Cardiac septum (tissue), 1 donor: ENCODE results near the gene GRIA3. TPM values are rescaled to one million over a fixed set of nuclear protein-coding genes. Genes with fewer than 3 reads are reported as not detected.

Experiments
- DNase-seq: peaks from one replicate; pipeline ENCODE4 v3.0.0-alpha.2; 2020; ENCODE audit warnings: low spot score
- intact Hi-C: fragments of 100-400 bp; cut with DNase I; formaldehyde crosslinking; loops from one replicate; pipeline ENCODE4 v1.14.0; 2022
- long read RNA-seq: library from polyadenylated mRNA; unstranded; transcript quantifications from one replicate; pipeline ENCODE4 v2.0.0, GENCODE V29; 2021
- total RNA-seq: library from RNA; stranded (reverse); fragmentation: NEBNext Ultra II Directional; extraction: Animal tissue kit (Norgen Biotek cat#: 25700); gene quantifications from one replicate; pipeline ENCODE4 v1.2.1, GENCODE V29; 2021
- donor health status: DM: no; HTN: no; CAD: no.

GRIA3 gene
- total RNA-seq = 14.2 TPM
- long read RNA-seq, full-length matches to known transcripts = 3 of 11 reads
- long read RNA-seq, partial matches to known transcripts = 6 of 11 reads
- long read RNA-seq, other reads (novel, unspliced or antisense) = 2 of 11 reads

DNA sequence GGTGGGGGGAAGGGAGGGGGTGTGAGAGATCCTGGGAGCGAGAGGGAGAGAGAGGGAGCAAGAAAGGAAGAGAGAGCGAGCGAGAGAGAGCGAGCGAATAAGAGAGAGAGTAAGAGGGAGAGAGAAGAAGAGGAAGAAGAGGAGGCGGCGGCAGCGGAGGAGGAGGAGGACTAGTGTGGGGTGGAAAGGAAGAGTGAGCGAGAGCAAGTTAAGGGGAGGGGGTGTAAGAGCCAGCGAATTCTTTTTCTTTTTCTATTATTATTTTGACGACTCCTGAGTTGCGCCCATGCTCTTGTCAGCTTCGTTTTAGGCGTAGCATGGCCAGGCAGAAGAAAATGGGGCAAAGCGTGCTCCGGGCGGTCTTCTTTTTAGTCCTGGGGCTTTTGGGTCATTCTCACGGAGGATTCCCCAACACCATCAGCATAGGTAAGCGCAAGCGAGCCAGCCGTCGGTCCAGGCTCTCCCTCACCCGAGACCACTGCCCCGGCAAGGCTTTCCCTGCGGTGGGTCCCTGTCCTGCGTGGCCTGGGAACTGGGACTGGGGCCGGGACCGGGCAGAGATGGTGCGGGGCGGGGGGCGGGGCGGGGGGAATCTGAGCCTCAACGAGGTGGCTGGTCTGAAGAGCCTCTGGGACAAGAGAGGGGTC lies at the start of gene GRIA3:
Gene GRIA3, plus strand, starts transcription at position 60 of the 647 bp plus-strand sequence. Its CDS starts 258 bp downstream, at position 318.
- intact Hi-C loops = loop anchor here (10.0 kb wide), 1 partner anchor 240 kb away; no protein-coding TSS in a partner anchor
- DNase-seq = no peak

DNA sequence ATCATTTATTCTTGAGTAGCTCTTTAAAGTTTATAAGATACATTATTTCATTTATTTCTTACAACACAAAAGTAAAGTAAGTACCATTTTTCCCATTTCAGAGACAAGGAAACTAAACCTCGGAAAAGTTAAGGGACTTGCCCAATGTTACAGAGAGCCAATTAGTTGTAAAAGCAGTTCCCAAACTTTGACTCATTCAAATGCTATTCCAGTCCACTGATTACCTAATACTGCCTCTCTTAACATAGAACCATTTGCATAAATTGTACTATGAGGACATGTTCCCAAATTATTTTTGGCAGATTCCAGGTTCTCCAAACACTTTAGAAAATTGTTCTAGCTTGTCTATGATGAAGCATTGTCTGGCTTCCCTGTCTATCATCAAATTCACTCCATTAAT lies 45.6 kb upstream of the GRIA3 start:
- intact Hi-C loops = no loop called here
- no peak for DNase-seq

DNA sequence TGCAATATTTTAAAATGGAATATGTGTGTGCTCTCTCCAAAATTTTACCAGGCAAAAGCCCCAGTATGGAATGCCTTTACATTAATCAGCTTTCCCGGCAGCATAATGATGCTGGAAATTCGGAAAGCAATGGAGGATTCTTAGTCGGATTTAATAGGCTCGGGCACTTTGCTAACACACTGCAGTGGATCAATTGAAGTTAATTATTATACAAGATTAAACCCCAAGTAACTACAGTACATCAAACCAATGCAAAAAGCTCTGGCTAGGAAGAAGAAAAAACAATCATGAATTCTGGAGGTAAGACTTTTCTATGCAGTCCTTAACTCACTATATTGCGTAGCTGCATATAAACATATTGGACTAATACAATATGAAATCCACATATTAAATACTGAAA lies 43.6 kb upstream of the GRIA3 start:
- intact Hi-C loops = no loop called here
- no peak for DNase-seq

DNA sequence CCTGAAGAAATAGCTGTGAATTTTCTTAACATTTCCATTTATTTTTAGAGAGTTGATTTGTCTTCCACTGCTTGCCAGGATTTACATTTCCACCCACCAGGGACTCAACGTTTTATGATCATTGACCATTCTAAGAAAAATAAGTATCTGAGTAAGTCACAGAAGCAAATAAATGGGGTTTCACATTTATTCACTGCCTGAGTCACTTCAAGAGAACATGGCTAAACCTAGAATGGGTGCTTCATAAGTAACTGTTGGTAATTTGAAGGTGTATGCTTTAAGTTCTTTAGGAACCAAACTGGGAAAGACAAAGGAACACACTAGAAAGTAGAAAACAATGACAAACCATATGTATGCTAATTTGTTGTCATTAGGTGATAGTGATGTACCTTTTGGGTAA lies 43.2 kb upstream of the GRIA3 start:
- DNase-seq = no peak
- intact Hi-C loops = no loop called here

DNA sequence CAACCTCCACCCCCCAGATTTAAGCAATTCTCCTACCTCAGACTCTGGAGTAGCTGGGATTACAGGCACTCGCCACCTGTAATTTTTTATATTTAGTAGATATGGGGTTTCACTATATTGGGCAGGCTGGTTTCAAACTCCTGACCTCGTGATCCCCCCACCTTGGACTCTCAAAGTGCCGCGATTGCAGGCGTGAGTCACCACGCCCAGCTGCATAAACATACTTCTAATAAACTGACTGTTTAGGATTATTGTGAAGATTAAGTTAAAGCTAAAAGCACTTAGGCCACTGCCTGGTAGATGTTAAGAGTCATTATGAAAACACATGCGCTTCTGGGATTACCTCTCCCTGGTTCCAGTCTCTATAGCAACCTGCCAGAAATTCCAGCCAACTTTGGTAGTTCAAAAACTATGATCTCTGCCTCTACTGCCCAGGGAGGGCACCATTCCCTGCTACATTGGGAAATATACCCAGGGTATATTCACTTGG lies 30.2 kb upstream of the GRIA3 start:
- no peak for DNase-seq
- intact Hi-C loops = no loop called here

DNA sequence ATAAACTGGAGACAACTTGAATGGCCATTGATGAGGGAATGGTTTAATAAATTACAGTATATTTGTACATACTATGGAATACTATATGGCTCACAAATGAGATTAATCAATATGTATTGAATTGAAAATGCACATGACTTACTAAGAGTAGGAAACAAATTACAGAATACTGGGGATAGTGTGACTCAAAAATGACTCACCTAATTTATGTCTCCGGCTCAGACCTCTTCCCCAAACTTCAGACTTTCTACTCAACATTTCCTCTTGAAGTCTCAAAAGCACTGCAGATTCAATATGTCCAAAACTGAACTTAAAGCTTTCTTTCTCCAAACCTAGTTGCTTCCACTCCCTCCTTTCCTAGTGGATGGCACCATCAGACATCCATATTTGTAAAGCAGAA lies 28.8 kb upstream of the GRIA3 start:
- DNase-seq = no peak
- intact Hi-C loops = no loop called here

DNA sequence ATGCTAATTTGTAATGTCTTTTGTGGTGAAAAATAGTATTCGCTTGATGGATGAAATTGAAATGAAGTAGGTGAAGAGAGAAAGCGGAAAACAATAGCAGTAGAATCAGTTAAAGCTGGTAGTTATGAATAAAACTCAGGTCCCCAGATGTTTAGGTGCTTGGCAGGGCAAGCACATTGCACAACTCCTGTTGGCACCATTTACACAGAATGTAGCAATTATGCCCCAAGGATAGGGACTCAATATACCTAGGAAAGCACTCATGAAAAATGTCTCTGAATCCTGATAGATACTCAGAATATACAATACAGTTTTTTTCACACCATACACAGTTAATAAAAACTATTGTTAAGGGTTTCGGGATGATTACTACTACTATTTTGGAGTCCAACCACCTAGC lies 26.5 kb upstream of the GRIA3 start:
- intact Hi-C loops = no loop called here
- no peak for DNase-seq

DNA sequence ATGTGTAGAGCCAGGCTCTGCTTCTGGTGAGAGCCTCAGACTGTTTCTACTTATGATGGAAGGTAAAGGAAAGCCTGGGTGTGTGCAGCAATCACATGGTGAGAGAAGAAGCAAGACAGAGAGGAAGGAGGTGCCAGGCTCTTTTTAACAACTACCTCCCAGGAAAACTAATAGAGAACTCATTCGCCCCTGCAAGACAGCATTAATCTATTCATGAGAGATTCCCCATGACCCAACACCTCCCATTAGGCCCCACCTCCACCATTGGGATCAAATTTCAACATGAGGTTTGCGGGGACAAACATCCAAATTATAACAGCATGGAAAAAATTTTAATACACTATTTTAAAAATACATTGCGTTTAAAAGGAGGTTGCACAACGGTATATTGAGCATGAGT lies 24.7 kb upstream of the GRIA3 start:
- intact Hi-C loops = no loop called here
- no peak for DNase-seq

DNA sequence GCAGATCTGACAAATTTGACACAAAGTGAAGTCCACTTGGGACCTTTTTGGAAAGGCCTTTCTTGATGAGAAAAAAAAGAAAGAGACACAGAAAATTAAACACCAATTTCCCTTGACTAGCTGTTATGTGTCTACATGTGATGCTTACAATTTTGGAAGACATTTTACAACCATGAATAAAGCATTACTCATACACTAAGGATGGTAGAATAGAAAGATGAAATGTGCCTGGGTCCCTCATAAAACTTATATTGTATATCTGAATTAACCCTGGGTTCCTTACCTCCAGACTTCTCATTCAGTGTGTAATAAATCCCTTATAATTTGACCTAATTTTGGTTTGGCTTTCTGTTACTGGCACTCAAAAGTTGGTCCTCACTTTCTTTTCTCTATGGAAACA lies 16.5 kb upstream of the GRIA3 start:
- intact Hi-C loops = no loop called here
- DNase-seq = no peak

DNA sequence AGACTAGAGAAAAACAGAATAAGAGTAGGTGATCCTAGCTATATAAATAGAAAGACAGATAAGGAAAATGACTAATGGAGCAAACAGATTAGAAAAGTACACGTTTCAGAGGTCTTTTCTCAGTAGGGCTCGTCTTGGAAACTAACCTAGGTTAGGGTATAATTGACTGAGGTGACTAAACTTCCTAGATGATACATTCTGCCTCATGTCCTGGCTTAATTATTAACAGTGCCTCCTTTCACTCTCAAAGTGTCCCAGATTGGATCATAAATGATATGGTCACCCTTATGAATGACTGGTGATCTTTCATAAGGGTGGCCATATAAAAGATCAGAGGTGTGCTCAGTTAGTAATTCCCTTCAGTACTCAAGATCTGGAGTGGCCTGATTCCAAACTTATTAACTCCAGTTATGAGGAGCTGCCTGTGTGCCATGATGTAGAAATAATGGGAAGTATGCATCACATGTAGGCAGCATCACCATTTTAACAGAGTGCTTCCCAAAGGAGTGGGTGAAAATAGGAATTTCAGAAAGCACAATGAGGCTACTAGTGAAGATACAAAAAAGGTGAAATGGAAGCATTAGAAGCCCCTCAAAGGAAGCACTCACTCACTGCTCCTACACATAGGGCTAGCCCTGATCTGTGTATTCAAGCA lies 14.7 kb upstream of the GRIA3 start:
- intact Hi-C loops = no loop called here
- DNase-seq = no peak

DNA sequence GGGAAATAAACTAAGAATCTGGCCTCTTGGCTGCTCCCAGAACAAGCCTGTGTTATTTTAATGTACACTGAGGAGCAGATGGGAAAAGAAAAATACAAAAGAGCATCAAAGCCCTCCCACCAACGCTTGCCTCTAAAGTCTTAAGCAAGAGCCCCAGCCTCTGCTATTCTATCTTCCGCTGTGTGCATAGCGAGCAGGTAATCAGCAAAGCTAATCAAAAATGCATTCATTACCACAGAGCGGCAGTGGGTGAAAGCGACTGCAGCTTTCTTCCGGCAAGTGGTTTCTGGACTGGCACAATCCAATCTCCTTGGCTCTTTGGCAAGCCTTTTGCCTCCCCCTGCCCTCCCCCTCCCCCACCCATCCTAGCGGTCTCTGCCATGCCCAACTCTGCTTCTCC lies 13.5 kb upstream of the GRIA3 start:
- DNase-seq = no peak

DNA sequence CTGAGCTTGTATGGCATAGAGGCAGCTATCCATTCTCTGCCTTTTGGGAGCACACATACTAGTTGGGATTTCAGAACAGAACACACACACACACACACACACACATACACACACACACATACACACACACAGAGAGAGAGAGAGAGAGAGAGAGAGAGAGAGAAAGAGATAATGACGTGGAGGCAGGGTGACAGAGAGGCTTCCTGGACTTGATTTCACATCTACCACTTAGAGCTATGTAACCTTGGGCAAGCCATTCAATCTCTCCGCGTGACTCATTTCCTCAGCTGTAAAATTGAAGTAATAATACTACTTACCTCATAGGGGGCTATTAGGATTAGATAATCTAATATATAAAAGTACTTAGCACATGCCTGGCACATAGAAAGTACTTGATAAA lies 12.3 kb upstream of the GRIA3 start:
- no peak for DNase-seq
- intact Hi-C loops = no loop called here

More for the DNA sequence above, 13.5 kb upstream of the GRIA3 start:
- intact Hi-C loops = no loop called here

DNA sequence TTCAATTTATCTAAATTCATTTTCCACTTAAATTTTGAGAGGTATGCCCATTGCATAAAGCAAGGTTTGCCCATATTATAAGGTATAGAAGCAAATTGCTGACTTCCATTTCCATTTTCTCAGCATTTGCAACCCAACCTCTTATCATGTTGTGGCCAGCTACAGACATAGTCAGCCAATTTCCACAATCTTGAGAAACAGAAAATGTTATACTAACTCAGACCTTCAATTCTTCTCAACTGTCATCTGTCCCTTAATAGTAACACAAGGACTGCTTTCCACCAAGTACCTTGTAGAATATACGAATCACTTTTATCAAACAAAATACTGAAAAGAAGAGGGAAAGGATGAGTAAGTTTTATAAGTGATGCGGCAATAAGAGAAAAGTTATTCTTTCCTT lies 11.2 kb upstream of the GRIA3 start:
- no peak for DNase-seq
- intact Hi-C loops = no loop called here

DNA sequence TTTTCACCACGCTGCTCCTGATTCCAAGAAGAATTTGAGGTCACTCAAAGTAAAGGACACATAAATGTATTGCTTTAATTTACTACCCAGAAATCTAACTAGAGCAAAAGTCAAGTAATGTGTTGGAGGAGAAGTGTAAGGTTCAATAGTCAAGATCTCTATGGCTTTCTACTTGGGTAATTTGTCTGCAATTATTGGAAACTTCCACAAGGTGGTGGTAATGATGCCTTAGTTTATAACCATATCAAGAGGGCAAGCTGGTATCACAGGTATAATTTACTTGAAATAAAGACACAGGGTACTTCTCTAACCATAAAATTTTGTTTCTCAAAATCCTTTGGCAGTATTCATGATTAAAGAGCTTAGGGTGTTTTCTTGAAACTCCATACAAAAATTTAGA lies 10.2 kb upstream of the GRIA3 start:
- no peak for DNase-seq
- intact Hi-C loops = no loop called here

DNA sequence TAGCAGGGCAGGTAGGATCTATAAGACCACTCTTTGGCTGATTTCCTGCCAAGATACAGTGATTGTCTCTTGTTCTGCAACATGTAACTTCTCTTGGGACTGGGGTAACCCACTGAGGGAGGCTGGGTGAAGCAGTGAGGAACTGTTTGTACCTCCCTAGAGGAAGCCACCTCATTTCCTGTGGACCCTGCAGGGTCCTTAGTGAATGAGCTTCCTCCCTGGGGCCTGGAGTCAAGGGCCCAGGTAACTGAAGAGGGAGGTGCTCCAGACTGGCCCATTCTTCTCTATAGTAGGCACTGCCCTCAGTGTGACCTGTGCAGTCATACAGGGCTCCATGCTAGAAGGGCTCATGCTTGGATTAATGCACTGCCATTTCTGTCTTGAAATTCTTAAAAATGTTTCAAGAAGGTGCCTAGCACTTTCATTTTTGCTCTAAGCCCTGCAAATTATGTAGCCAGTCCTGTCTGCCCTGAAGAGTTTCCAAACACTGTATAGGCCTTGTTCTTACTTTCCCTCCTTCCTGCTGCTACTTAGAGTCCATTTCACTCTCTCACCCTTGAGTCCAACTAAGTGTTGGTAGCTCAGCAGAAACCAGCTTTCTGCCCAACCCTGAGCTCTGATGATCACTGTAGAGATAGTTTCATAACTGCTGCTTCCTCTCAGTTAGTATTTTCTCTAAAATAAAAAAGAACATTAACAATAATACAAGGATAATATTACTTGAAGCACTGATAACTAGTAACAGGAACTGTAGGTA lies 8.5 kb upstream of the GRIA3 start:
- DNase-seq = no peak
- intact Hi-C loops = no loop called here

DNA sequence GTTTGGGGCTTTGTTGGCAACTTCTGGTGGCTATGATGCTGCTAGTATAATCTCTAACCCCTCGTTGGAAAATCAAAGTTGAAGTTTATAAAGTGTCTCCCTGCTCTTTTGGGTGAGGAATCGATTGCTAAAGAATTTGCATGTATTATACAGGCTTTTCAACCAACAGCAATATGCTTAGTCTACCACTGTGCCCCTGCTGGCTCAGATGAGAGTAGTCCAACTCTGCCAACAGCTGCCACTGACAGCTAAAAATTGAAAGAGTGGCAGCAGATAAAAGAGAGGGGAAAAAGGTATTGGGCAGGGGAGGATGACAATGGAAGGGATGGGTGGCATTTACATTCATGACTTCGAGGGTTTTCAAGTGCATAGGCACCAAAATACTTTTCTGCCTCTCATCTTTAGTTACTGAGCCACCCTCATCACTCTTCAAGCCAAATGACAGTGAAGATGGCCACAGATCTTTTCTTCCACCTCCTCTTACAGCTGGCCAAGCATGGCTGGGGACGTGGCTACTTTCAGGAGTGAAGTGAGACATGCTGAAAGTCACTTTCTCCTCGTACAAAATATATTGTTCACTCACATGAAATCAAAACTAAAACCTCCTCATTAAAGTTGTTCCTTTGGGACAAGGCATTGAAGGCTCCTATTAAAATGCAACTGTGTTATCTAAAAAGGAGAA lies 2.7 kb upstream of the GRIA3 start:
- DNase-seq = no peak
- intact Hi-C loops = loop anchor here (10.0 kb wide), 1 partner anchor 243 kb away; no protein-coding TSS in a partner anchor

DNA sequence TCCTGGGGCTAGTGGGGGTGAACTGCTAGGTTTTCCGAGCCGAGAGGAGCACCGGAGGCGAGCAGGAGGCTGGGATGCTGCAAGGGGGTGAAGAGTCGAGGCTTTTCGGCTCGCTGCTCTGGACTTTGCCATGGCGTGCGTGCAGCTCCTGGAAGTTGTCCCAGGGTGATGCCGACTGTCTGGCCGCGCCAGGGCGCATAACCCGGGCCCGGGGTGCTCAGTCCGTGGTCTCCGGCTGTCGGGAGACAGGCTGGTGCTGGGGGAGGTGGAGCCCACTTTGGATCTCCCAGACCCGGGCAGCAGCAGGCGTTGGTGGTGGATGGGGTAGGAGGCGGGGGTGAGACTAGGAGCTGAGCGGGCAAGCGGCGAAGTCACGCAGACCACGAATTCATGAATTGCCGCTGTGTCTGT lies 793 bp downstream of the GRIA3 start:
- no peak for DNase-seq
- intact Hi-C loops = loop anchor here (10.0 kb wide), 1 partner anchor 240 kb away; no protein-coding TSS in a partner anchor

DNA sequence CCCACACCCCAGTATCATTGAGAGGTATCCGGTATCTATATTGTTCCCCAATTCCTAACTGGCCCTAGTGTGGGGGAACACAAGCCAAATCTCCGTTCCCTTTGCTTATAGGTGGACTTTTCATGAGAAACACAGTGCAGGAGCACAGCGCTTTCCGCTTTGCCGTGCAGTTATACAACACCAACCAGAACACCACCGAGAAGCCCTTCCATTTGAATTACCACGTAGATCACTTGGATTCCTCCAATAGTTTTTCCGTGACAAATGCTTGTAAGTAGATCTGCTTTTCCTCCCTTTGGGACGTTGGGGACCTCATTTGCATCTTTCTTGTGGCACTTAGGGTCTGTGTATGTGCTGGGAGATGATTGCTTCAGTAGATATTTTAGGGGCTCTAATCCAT lies 1.6 kb downstream of the GRIA3 start:
- intact Hi-C loops = loop anchor here (10.0 kb wide), 1 partner anchor 239 kb away; no protein-coding TSS in a partner anchor
- DNase-seq = no peak

DNA sequence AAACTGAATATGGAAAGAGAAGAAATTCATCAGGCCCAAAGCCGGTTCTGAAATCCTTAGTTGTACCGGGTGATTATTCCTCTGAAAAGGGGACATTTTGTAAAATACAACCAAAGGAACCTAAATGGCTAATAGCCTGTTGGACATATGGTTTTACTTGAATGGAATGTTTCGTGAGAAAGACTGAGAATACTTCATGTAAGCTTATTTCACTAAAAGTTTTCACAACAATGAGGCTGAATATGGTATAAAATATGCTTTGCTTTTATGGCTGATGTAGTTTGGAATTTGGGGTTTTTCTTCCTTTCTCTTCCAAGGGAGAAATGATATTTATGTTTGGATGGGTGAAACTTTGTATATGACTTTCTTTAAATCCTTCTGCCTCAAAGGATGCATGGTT lies 2.7 kb downstream of the GRIA3 start:
- intact Hi-C loops = loop anchor here (10.0 kb wide), 1 partner anchor 238 kb away; no protein-coding TSS in a partner anchor
- no peak for DNase-seq

DNA sequence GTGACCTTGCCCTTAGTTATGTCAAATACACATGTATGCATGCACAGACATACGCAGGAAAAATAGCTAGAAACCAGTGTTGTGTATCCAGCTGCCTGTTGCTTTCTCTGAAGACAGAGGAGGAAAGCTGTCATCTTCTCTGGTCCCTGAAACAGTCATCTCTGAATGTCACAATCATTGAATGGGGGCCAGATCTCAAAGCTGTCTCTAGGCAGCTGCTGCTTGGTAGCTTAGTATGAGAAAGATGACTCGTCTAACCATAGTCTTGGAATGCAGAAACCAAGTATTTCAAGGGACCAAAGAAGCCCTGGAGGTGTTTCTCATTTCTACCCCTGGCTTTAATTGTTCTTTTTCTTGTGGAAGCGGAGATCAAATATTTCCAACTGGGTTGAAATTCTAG lies 4.0 kb downstream of the GRIA3 start:
- intact Hi-C loops = loop anchor here (10.0 kb wide), 1 partner anchor 237 kb away; no protein-coding TSS in a partner anchor
- DNase-seq = no peak
